ENCODE results near the gene CLTC.

DNA sequence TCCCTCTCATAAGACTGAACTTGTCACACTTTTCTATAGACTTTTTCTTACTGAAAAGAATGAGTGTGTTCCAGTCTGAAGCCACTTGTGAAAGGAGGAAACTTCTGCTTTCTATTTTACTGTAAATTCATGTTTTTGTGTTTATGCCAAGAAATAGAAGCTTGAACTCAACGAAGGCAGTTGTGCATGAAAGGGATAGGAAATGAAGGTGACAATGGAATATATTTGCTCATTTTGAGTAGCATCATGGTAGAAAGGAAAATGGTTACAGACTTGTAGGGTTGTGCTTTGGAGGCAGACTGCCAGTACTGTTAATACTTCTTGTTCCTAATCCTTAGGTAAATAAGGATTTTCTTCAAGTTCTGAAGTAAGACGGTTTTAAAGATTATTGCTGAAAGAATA, 8.1 kb downstream of the CLTC start:
- TF ChIP-seq, protein P1, sequence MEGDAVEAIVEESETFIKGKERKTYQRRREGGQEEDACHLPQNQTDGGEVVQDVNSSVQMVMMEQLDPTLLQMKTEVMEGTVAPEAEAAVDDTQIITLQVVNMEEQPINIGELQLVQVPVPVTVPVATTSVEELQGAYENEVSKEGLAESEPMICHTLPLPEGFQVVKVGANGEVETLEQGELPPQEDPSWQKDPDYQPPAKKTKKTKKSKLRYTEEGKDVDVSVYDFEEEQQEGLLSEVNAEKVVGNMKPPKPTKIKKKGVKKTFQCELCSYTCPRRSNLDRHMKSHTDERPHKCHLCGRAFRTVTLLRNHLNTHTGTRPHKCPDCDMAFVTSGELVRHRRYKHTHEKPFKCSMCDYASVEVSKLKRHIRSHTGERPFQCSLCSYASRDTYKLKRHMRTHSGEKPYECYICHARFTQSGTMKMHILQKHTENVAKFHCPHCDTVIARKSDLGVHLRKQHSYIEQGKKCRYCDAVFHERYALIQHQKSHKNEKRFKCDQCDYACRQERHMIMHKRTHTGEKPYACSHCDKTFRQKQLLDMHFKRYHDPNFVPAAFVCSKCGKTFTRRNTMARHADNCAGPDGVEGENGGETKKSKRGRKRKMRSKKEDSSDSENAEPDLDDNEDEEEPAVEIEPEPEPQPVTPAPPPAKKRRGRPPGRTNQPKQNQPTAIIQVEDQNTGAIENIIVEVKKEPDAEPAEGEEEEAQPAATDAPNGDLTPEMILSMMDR (IDR thresholded peaks at IDR 0.05; ENCODE audit: insufficient read depth, low read length), result no peak
- TF ChIP-seq, protein P2, sequence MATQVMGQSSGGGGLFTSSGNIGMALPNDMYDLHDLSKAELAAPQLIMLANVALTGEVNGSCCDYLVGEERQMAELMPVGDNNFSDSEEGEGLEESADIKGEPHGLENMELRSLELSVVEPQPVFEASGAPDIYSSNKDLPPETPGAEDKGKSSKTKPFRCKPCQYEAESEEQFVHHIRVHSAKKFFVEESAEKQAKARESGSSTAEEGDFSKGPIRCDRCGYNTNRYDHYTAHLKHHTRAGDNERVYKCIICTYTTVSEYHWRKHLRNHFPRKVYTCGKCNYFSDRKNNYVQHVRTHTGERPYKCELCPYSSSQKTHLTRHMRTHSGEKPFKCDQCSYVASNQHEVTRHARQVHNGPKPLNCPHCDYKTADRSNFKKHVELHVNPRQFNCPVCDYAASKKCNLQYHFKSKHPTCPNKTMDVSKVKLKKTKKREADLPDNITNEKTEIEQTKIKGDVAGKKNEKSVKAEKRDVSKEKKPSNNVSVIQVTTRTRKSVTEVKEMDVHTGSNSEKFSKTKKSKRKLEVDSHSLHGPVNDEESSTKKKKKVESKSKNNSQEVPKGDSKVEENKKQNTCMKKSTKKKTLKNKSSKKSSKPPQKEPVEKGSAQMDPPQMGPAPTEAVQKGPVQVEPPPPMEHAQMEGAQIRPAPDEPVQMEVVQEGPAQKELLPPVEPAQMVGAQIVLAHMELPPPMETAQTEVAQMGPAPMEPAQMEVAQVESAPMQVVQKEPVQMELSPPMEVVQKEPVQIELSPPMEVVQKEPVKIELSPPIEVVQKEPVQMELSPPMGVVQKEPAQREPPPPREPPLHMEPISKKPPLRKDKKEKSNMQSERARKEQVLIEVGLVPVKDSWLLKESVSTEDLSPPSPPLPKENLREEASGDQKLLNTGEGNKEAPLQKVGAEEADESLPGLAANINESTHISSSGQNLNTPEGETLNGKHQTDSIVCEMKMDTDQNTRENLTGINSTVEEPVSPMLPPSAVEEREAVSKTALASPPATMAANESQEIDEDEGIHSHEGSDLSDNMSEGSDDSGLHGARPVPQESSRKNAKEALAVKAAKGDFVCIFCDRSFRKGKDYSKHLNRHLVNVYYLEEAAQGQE (IDR thresholded peaks at IDR 0.05; ENCODE audit: insufficient replicate concordance, low read depth), result no peak

Data from HL-60 (cell line).